ENCODE measurements around the gene PSMD13.
"Not testable (repeated sequence)": the region's sequence is repeated elsewhere in the genome, so short reads cannot be mapped to it uniquely, and the experiment has no call there.

Gene PSMD13

DNA sequence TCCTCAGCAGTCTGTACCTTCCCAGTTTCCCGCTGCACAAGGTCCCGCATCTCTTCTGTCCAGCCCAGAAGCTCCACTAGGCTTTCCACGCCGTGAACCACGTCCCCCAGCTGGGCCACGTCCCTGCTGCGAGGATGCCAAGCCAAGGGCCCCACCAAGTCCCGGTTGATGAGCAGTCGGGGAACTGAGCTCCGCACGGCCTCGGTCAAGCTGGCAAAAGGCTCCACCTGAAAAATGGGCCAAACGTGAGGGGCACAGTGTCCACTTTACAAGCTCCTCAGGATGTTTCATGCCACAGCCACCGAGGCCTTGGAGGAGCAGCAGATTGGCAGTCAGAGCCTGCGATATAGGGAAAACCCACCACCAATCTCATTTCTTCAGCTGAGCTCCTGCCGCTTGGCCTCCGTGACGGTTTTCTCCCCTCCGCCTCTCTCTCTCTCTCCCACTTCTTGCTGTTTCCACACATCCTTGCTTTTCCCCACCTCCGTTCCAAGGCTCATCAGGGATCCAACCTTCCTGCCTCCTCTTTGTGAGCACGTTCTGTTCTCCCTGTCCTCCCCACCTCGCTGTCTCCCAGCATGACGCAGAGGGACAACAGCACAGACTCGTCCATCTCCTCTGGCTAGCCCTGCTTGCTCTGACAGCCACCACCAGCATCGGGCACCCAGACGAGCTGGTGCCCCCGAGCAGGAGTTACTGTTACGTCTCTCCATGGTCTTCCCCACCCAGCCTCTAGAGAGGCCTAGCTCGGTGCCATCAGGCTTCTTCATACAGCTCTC, 17.8 kb upstream of the PSMD13 start:
- no peak for DNase-seq

DNA sequence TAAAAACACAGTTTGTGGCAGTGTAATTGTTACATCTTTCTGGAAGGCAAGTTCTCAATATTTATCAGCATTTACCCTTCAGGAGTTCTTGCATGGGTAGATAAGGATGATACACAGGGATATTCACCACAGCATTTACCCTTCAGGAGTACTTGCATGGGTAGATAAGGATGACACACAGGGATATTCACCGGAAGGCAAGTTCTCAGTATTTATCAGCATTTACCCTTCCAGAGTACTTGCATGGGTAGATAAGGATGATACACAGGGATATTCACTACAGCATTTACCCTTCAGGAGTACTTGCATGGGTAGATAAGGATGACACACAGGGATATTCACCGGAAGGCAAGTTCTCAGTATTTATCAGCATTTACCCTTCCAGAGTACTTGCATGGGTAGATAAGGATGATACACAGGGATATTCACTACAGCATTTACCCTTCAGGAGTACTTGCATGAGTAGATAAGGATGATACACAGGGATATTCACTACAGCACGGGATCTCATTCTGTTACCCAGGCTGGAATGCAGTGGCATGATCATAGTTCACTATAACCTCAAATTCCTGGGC, 16.0 kb upstream of the PSMD13 start:
- DNase-seq = not testable (repeated sequence)

DNA sequence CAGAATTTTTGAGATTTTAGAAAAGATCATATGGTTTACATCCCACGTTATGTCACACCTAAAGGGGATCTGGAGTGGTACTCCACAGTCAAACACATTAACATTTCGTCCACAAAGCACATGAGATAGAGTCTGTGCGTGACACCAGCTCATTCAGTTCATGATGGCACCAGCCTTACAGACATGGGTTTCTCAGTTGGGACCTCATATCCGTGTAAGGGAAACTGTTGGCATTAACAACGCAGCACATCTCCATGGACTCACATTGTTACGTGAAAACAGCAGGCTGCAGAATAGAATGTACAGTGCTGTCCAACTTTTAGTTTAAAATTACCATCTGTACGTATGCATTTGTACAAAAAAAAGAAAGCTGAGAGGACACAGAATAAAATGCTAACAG, 15.2 kb upstream of the PSMD13 start:
- DNase-seq = no peak

DNA sequence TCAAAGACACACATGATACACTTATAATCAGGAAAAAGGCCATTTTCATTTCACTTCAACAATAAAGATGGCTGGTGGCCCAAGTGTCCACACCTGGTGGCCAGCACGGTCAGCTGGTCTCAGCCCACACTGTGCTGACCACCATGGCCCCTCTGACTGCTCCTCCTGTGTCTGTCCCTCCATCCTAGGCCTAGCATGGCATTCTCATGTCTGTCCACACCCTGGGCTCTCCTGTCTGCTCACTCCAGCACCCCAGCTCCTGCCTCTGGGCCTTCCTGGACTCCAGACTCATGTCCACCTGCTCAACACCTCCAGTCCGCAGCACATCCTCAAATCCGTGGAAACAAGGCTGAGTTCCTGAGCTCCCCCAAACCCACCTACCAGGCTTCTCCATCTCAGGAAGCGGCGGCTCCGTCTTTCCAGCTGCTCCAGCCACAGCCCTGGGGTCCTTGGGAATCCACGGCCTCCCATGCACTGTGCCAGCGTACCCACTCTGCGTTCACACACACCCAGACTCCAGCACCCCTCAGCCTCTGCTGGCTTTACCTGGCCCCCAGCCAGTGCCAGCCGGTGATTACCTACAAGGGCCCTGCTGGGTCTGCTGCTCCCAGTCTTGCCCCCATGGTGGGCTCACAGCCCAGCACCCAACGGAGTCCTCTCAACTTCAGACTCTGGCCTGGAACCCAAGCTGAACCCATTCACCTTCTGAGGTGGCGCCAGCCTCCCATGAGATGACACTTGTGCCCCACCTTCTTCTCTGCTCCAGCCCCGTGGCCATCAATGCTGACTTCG, 14.6 kb upstream of the PSMD13 start:
- DNase-seq = no peak

DNA sequence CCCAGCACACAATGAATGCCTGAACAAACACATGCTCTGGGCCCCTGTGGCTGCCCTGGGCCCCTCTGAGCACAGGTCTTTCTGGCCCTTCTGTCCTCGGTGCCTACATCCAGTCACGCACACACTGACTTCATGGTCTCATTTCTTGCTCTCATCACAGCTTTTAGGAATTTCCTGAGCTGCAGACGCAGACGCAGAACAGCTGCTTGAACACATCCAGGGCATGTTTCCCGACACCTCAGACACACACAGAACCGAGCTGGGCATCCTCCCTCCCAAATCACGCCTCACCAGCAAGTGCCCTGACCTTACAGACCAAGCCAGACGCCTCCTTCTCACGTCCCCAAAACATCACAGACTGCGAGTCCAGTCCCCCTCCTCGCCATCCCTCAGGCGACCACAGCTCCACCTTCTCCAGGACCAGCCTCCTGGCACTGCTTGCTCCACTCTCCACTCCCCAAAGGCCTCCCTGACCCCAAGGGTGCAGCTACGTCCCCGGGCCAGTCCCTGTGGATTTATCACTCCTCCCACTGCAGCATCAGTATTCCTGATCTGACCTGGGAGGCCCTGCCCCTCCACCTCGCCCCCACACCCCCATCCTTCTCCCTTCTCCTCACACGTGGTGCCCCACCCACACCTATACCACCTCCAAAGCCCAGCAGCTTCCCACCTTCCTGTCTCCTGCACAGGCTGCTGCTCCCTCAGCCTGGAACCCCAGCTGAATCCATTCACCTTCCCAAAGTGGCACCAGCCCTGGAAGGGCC, 13.6 kb upstream of the PSMD13 start:
- no peak for DNase-seq

DNA sequence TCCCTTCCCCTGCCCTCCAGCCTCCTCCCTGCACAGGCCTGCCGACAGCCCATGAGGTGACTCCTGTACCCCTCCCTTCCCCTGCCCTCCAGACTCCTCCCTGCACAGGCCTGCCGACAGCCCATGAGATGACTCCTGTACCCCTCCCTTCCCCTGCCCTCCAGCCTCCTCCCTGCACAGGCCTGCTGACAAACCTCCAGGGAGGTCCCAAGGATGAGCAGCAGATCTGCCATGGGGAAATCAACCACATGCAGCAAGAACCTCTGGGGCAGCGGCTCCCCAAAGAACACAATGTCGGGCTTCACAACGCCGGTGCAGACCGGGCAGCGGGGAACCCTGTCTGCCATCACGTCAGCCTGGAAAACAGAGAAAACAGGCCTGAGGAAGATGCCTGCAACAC, 12.9 kb upstream of the PSMD13 start:
- DNase-seq = no peak

DNA sequence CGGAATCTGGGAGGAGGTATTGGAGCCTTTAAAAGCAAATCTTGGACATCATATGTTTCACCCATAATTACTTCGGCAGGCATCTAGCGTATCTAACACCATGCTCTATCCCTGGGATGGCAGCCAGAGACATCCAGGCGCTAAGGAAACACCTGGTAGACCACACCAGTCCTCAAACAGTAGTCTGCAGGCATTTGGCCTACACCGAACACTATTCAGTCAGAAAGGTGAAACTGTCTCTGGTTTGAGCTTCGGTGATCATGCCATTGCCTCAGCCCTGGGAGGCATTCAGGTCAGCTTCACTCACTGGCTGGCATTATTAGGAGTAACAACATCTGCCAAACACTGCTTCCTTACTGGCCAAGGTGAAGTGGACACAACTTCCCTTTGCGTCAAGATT, 12.4 kb upstream of the PSMD13 start:
- DNase-seq = no peak

DNA sequence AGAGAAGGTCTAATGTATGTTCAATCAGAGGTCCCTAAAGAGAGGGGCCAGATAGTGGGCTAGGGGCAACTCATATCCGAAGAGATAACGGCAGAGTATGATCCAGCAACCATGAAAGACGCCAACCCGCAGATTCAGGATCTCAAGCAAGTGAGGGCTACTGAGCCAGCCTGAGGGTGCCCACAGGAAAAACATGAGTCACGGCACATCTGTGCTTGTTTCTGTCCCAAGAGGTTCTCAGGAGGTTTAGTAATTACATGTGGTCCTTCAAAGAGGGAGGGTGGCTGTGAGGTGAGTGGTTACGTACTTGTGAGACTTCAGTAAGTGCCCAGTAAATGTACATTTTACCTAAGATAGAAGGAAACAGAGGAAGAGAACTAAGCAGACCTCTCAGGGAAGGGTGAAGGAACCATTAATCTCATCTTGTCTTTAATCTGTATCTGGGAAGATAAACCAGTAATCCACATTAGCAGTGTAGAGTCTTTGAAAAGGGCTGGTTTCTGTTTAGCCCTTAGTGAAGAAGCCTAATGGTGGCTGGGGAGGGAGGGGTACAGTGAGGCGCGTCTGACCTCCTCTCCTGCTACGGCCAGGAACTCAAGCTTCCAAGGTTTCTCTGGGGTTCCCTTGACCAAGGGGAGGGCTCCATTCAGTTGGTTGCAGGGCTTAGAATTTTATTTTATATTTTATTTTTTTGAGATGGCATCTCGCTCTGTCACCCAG, 10.9 kb upstream of the PSMD13 start:
- DNase-seq = no peak

DNA sequence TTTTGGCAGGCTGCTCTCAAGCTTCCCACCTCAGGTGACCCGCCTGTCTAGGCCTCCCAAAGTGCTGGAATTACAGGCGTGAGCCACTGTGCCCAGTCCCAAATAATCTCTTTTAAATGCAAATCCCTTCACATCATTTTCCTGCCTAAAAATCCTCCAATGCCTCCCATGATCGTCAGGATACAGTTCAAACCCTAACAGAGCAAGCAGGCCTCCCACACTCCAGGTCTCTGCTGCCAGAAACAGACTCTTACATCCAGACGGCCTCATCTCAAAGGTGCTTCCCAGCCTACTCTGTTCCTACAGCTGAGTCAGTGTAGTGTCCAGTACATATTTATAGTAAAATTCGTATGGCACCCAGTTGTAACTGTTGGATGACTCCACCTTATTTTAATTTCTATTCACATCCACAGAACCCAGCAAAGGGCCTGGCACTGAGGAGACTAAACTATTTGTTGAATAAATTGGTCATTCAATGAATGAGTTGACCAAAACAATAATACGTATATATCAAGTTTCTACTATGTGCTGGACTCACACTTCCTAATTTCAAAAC, 8.9 kb upstream of the PSMD13 start:
- DNase-seq = no peak

DNA sequence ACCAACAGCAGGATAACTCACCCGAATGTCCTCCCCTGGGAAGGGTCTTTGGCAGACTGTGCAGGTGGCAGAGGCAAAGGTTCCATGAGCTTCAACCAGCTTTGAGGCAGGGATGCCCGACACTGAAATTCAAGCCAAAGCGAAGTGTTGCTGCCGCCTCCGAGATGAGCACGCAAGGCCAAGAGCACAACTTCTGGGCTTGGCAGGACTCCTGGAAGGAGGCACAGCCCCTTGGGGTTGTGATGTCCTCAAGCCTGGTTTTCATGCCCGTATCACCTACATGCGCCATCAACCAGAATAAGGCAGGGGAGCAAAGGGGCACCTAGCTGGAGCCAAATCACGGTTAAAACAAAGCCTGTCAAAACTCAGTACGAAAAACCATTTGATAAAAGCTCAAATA, 6.3 kb upstream of the PSMD13 start:
- DNase-seq = no peak

DNA sequence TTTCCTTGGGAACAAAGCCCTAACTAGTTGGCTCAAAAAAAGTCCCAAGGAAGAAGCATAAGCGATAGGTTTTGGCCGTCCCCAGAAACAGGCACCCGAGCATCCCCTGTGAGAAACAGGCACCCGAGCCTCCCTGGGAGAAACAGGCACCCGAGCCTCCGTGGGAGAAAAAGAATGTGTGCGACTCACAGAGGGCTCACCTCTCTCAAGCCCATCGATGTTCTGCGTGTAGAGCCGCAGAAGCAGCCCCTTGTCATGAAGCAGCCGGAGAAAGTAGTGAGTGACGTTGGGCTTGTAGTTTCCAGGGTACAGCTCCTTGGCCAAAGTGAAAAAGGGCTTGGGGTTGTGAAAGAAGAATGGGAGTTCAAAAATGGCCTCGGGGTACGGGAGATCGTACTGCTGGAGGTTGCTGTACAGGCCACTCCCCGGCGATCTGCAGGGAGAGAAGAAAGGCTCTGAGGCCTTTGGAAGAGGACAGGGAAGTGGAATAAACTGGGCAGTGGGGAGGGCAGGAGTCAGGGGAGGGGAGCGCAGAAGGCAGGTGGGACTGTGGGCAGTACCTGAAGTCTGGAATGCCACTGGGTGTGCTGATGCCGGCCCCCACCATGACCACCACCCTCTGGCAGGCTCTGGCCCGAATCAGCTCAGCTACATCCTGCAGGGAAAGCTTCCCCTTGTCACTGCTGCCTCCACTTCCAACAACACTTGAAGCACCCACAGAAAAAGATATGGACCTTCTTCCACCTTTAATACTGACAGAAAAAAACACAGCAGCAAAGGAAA, 3.8 kb upstream of the PSMD13 start:
- no peak for DNase-seq

DNA sequence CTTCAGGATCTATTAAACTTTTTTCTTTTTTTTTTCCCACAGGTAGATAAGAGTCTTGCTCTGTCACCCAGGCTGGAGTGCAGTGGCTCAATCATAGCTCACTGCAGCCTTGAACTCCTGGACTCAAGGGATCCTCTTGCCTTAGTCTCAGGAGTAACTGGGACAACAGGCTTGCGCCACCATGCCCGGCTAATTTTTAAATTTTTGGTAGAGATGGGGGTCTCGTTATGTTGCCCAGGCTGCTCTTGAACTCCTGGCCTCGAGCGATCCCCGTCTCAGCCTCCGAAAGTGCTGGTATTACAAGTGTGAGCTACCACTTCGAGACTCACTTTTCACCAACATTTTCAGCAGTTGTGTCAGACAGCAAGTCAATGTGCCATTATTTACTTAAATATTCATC, 1.6 kb upstream of the PSMD13 start:
- DNase-seq = no peak

DNA sequence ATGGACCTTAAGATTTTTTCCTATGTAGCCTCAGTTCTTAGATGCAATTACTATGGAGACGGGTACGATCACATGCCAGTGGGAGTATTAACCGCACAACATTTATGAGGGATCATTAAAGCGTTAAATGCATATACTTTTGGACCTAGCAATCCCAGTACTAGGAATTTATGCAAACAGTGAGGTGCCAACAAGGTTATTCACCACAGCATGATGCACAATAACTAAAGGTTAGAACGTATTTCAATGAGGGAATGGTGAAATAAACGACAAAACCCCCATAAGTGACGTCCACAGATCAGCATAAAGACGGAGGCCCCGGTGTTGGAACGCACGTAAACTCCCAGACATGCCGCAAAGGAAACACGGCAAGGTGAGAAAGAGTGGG, 1.2 kb upstream of the PSMD13 start:
- no peak for DNase-seq

DNA sequence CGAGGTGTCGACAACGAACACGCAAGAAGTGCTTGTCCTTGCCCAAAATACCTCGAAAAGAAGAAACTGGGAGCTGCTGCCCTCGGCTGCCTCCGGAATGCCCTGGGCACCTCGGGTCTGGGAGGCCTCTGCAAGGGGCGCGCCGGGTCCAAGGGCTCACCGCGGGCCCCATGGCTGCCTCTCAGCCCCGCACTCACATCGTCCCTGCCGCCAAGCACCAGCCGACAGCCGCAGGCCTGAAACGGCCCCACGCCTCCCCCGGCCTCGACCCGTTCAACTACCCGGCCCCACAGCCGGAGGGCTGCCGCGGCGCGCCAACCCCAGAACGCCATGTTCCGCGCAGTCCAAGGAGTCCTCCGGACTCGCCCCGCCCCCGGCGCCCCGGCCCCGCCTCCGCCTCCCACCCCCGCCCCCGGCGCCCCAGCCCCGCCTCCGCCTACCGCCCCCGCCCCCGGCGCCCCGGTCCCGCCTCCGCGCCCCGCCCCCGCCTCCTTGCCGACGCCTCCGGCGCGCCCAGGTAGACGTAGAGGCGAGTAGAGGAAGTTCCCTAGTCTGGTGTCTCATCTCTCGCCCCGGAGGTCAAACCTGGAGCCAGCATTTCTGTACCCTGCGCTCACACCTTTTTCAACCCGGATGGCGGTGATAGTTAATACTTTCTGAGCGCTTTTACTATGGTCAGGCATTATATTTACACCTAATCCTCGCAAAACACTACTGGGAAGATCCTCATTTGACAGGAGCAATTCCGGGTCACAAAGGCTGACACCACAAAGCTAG, 591 bp upstream of the PSMD13 start, which contains the start of gene SIRT3:
SIRT3 (minus strand) TSS at position 346 of the 777 bp plus-strand sequence; CDS start at position 332, 14 bp downstream.
- peak; percentile 84 for DNase-seq

DNA sequence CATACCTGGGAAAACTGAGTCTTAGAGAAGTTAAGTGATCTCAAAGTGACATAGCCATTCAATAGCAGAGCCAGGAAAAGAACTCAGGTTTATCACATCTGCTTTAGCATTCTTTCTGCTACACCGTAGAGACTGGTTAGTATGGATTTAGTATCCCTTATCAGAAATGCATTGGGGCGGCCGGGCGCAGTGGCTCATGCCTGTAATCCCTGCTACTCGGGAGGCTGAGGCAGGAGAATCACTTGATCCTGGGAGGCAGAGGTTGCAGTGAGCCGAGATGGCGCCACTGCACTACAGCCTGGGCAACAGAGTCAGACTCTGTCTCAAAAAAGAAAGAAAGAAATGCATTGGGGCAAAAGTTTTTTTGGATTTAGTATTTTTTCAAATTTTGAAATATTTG, 1.6 kb downstream of the PSMD13 start:
- not testable (repeated sequence) for DNase-seq

DNA sequence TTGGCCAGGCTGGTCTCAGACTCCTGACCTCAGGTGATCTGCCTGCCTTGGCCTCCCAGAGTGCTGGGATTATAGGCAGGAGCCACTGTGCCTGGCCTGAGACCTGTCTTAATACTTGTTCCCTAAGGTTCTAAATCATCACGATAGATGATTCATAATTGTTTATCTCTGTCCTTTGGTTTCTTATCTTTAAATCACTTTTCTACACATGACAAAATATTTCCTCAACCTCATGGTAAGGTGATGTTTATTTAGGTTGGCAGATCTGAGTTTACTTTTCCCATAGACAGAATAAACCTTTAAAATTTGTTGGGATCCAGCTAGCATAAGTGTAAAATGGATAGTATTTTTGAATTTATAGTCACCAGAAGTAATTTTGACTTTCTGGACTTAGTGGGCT, 3.5 kb downstream of the PSMD13 start:
- DNase-seq = no peak

DNA sequence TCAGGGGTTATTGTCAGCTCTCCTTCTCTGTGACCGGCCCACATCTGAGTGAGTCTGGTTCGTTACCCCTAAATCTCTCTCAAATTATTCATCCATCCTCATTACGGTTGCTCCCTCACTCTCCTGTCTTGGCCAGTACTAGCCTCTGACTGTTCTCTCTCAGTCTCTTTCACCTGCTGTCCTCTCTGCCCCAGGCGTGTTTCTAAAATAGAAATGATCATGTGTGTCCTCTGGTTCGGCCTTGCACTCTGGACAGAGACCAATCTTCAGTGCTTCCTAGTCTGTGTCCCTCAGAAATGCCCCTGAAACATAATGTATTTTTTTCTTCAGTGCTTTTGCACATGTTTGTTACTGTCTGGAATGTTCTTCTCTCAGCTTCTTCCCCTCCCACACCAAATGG, 4.9 kb downstream of the PSMD13 start:
- no peak for DNase-seq

DNA sequence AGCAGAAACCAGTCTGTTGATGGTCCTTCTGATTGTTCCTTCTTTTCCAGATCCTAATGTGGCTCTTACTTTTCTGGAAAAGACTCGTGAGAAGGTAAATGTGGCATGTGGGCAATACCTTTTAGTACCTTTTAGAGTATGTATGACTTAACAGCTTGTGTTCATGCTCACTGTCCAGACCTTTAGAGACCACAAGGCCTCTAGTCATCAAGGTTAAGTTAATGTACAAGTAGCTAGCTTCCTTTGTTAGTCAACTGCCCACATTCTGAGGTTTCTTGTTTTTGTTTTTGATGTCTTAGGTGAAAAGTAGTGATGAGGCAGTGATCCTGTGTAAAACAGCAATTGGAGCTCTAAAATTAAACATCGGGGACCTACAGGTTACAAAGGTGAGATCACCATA, 7.6 kb downstream of the PSMD13 start:
- DNase-seq = no peak

DNA sequence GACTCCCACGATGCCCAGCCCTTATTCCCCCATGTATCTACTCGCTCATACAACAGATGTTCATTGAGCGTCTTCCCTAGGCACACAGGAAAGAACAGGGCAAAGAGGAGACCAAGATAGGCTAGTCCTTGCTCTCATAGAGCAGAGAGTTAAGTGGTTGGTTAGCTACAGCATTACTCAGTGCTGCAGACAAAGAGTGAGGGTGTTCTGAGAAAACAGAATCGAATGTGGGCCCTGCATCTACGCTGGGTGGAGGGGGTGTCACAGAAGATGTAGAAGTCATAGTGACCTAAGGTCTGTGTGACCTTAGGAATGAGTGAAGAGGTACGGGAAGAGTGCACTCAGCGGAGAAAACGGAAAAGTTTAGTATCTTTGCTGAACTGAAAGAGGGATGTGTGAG, 12.3 kb downstream of the PSMD13 start:
- no peak for DNase-seq

DNA sequence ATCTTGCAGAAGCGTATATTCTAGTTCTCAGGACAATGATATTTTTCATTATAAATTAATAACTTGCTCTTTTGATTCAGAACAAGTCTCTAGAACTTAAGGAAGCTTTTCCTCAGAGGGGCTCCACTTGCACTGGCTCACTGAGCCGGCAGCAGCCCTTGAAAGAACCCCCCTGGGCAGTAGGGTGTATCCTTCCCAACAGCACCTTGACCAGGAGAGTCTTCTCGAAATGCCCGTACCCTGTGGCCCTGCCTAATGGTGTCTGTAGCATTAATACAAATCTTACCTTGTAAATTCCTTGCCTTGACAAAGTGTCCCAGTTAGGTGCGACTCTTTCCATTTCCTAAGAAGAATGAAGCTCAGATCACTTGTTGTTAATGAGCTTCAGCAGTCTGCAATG, 13.5 kb downstream of the PSMD13 start:
- DNase-seq = no peak
